ENCODE measurements around the gene YBX1.

GRCh38 chr1:42735056-42735455, 52.8 kb downstream of the YBX1 start:
- no peak for TF ChIP-seq EP300 (IDR thresholded peaks at IDR 0.05)
- TF ChIP-seq POLR2A (IDR thresholded peaks at IDR 0.05) = no peak
- no peak for TF ChIP-seq CTCF (IDR thresholded peaks at IDR 0.05)

All from tibial nerve (tissue), 4 donors.